ENCODE results near the gene DCAF16.

The DCAF16 gene

GRCh38 chr4:17762726-17763125, 47.8 kb downstream of the DCAF16 start:
- Histone ChIP-seq H3K36me3 (no peaks in the 10 kb centered on the region), H3K27me3 (no peaks in the 10 kb centered on the region), H3K9me3 (no peaks in the 10 kb centered on the region; the same call in 1 of the 2 replicates), H3K4me3 (ENCODE audit: low read depth, low read length) (no peak overlapping the region), H3K4me1 (no peaks in the 10 kb centered on the region; the same call in none of the 2 replicates)
- peak; percentile 54 for TF ChIP-seq CTCF (IDR thresholded peaks at IDR 0.05; ENCODE audit: low read depth, low read length)
- DNase-seq, result peak; percentile 32

GRCh38 chr4:17761062-17761461, 49.5 kb downstream of the DCAF16 start:
- Histone ChIP-seq H3K4me3 (ENCODE audit: low read depth, low read length) (no peak overlapping the region), H3K9me3 (no peaks in the 10 kb centered on the region), H3K4me1 (no peaks in the 10 kb centered on the region; the same call in none of the 2 replicates), H3K27me3 (no peaks in the 10 kb centered on the region), H3K36me3 (no peaks in the 10 kb centered on the region)
- no peak for DNase-seq
- TF ChIP-seq CTCF (IDR thresholded peaks at IDR 0.05; ENCODE audit: low read depth, low read length), result no peak

GRCh38 chr4:17760626-17761025, 49.9 kb downstream of the DCAF16 start:
- no peaks in the 10 kb centered on the region for H3K36me3 ChIP-seq
- TF ChIP-seq CTCF (IDR thresholded peaks at IDR 0.05; ENCODE audit: low read depth, low read length), result no peak

GRCh38 chr4:17758485-17758884, 52.1 kb downstream of the DCAF16 start:
- Histone ChIP-seq H3K27me3 (no peaks in the 10 kb centered on the region), H3K4me1 (no peaks in the 10 kb centered on the region; the same call in 1 of the 2 replicates), H3K9me3 (no peaks in the 10 kb centered on the region), H3K4me3 (ENCODE audit: low read depth, low read length) (no peak overlapping the region), H3K36me3 (no peaks in the 10 kb centered on the region)
- no peak for TF ChIP-seq CTCF (IDR thresholded peaks at IDR 0.05; ENCODE audit: low read depth, low read length)
- no peak for DNase-seq

More at GRCh38 chr4:17760626-17761025, 49.9 kb downstream of the DCAF16 start:
- no peak for DNase-seq
- H3K27me3 ChIP-seq, result no peaks in the 10 kb centered on the region
- H3K9me3 ChIP-seq, result no peaks in the 10 kb centered on the region
- H3K4me3 ChIP-seq (ENCODE audit: low read depth, low read length), result no peak overlapping the region
- no peaks in the 10 kb centered on the region; the same call in 1 of the 2 replicates for H3K4me1 ChIP-seq

GRCh38 chr4:17757621-17758020, 52.9 kb downstream of the DCAF16 start:
- Histone ChIP-seq H3K27me3 (no peaks in the 10 kb centered on the region), H3K36me3 (no peaks in the 10 kb centered on the region), H3K4me3 (ENCODE audit: low read depth, low read length) (no peak overlapping the region), H3K9me3 (no peaks in the 10 kb centered on the region), H3K4me1 (no peaks in the 10 kb centered on the region)
- no peak for TF ChIP-seq CTCF (IDR thresholded peaks at IDR 0.05; ENCODE audit: low read depth, low read length)
- no peak for DNase-seq

- Histone ChIP-seq H3K36me3 (no peaks in the 10 kb centered on the region), H3K9me3 (no peaks in the 10 kb centered on the region), H3K4me3 (ENCODE audit: low read depth, low read length) (no peak overlapping the region), H3K4me1 (no peaks in the 10 kb centered on the region), H3K27me3 (no peaks in the 10 kb centered on the region)
- TF ChIP-seq CTCF (IDR thresholded peaks at IDR 0.05; ENCODE audit: low read depth, low read length), result no peak
- DNase-seq, result no peak
Observed at GRCh38 chr4:17753646-17754045, 56.9 kb downstream of the DCAF16 start.

Measured in BE2C (cell line).